GM12878 (cell line): ENCODE measurements around the gene CLEC4G. TPM values are rescaled to one million over a fixed set of nuclear protein-coding genes. Genes with fewer than 3 reads are reported as not detected.
A peak's percentile ranks its signal among the peaks of the same experiment; 100 is the strongest.

Experiments
- BRCA1 ChIP-seq: IDR thresholded peaks from 2 replicates; pipeline ENCODE4 v1.6.1; 2011; ENCODE audit warnings: low read depth, low read length, improper control_type of control experiment
- EGR1 ChIP-seq, 2 experiments: IDR thresholded peaks; 1 replicate in 1 of 2; 2 replicates in 1 of 2; pipeline ENCODE4 v1.6.1; 2011 to 2012; ENCODE audit warnings: low read depth in 2 of 2, low read length in 2 of 2, borderline replicate concordance in 1 of 2, mild to moderate bottlenecking in 1 of 2, moderate library complexity in 1 of 2
- EP300 ChIP-seq, 2 experiments: fragments of 150-350 bp in 1 of 2; IDR thresholded peaks; 2 replicates each; pipeline ENCODE4 v1.6.1; 2011 to 2012; ENCODE audit warnings: low read depth in 2 of 2, low read length in 2 of 2, borderline replicate concordance in 1 of 2, improper control_type of control experiment in 1 of 2, inconsistent platforms in 1 of 2; ENCODE audit not compliant: control insufficient read depth in 1 of 2
- EZH2 ChIP-seq: IDR thresholded peaks from 2 replicates; pipeline ENCODE4 v1.6.1; 2012; ENCODE audit warnings: low read depth, mild to moderate bottlenecking, control low read depth, inconsistent platforms, low read length, borderline replicate concordance; ENCODE audit not compliant: control insufficient read depth
- FOXM1 ChIP-seq: IDR thresholded peaks from 2 replicates; pipeline ENCODE4 v1.6.1; 2012; ENCODE audit warnings: low read depth, mild to moderate bottlenecking, inconsistent platforms, low read length, moderate library complexity
- HCFC1 ChIP-seq: fragments of 150-350 bp; IDR thresholded peaks from 2 replicates; pipeline ENCODE4 v1.6.1; 2014; ENCODE audit warnings: low read length
- HDGF ChIP-seq: fragments of 450-650 bp; IDR thresholded peaks from 2 replicates; pipeline ENCODE4 v1.6.1; 2016; ENCODE audit warnings: antibody characterized with exemption
- KDM1A ChIP-seq: fragments of 200-600 bp; sonication (generic); IDR thresholded peaks from 2 replicates; pipeline ENCODE4 v1.6.1; 2016; ENCODE audit warnings: borderline replicate concordance
- MYB ChIP-seq: fragments of 150-350 bp; IDR thresholded peaks from 2 replicates; pipeline ENCODE4 v1.6.1; 2014; ENCODE audit warnings: mild to moderate bottlenecking, low read depth, low read length, borderline replicate concordance
- NBN ChIP-seq: fragments of 450-650 bp; IDR thresholded peaks from 2 replicates; pipeline ENCODE4 v1.6.1; 2016
- PAX8 ChIP-seq: fragments of 450-650 bp; IDR thresholded peaks from 2 replicates; pipeline ENCODE4 v1.6.1; 2017; ENCODE audit warnings: mild to moderate bottlenecking, moderate library complexity
- POLR2AphosphoS5 ChIP-seq: IDR thresholded peaks from 2 replicates; pipeline ENCODE4 v1.6.1; 2011; ENCODE audit warnings: mild to moderate bottlenecking, low read length, inconsistent platforms
- POU2F2 ChIP-seq: IDR thresholded peaks from 3 replicates; pipeline ENCODE4 v1.6.1; 2011; ENCODE audit warnings: low read depth, mild to moderate bottlenecking, low read length, borderline replicate concordance
- RAD51 ChIP-seq: fragments of 450-650 bp; IDR thresholded peaks from 2 replicates; pipeline ENCODE4 v1.6.1; 2016; ENCODE audit warnings: moderate library complexity, mild to moderate bottlenecking, inconsistent platforms
- RELA ChIP-seq: fragments of 450-650 bp; IDR thresholded peaks from 2 replicates; pipeline ENCODE4 v1.8.0; 2014; ENCODE audit warnings: borderline replicate concordance; ENCODE audit not compliant: partially characterized antibody
- SMAD1 ChIP-seq: fragments of 450-650 bp; IDR thresholded peaks from 2 replicates; pipeline ENCODE4 v1.6.1; 2018; ENCODE audit warnings: mild to moderate bottlenecking, low read depth; ENCODE audit not compliant: partially characterized antibody
- SMC3 ChIP-seq: IDR thresholded peaks from 2 replicates; pipeline ENCODE4 v1.6.1; 2011; ENCODE audit warnings: low read length, improper control_type of control experiment, borderline replicate concordance
- TCF12 ChIP-seq: IDR thresholded peaks from 2 replicates; pipeline ENCODE4 v1.6.1; 2011; ENCODE audit warnings: low read depth, mild to moderate bottlenecking, low read length
- TCF3 ChIP-seq: IDR thresholded peaks from 2 replicates; pipeline ENCODE4 v1.6.1; 2012; ENCODE audit warnings: low read depth, mild to moderate bottlenecking, low read length, borderline replicate concordance; ENCODE audit not compliant: insufficient read depth
- ZNF384 ChIP-seq: IDR thresholded peaks from 2 replicates; pipeline ENCODE4 v1.6.1; 2012; ENCODE audit warnings: low read depth, mild to moderate bottlenecking, low read length, improper control_type of control experiment, borderline replicate concordance
- polyA plus RNA-seq, 11 experiments: library from polyadenylated mRNA; depleted of rRNA in 4 of 11; unstranded in 6 of 11; stranded (reverse) in 5 of 11; fragments of >200 nt; fragmentation: Nextera tagmentation in 4 of 11; fragmentation: Illumina TruSeq in 1 of 11; extraction: Ambion mirVana in 4 of 11; extraction: Trizol in 1 of 11; gene quantifications; 1 replicate in 1 of 11; 2 replicates in 10 of 11; pipeline versions ENCODE4 v1.2.1 to v1.2.3, GENCODE V29; 2011 to 2016; ENCODE audit warnings: inconsistent platforms in 2 of 11, missing spikeins in 2 of 11, low read depth in 1 of 11
- total RNA-seq, 4 experiments: library from RNA; depleted of rRNA in 3 of 4; stranded (reverse); fragments of >200 nt in 3 of 4; fragmentation: Illumina TruSeq in 1 of 4; extraction: Trizol in 1 of 4; gene quantifications; 2 replicates each; pipeline versions ENCODE4 v1.2.1 to v1.2.3, GENCODE V29; 2013 to 2021
- TF ChIP-seq, protein P1 (sequence below): IDR thresholded peaks from 2 replicates; pipeline ENCODE4 v1.6.1; 2012; ENCODE audit warnings: low read depth, low read length, improper control_type of control experiment
- TF ChIP-seq, protein P2 (sequence below): IDR thresholded peaks from 2 replicates; pipeline ENCODE4 v1.6.1; 2011; ENCODE audit warnings: mild to moderate bottlenecking, low read depth, low read length, moderate library complexity; ENCODE audit not compliant: insufficient replicate concordance
- TF ChIP-seq, protein P3 (sequence below): IDR thresholded peaks from 2 replicates; pipeline ENCODE4 v1.6.1; 2012; ENCODE audit warnings: low read depth, low read length, improper control_type of control experiment
- TF ChIP-seq, protein P4 (sequence below): IDR thresholded peaks from 2 replicates; pipeline ENCODE4 v1.6.1; 2012; ENCODE audit warnings: mild to moderate bottlenecking, low read depth, low read length

CLEC4G gene
- total and polyA plus RNA-seq, 10 of the 15 experiments (the other 5 are each of a cell fraction or from before 2014, with no cell fraction given), result 0.04 TPM; not detected in 9

DNA sequence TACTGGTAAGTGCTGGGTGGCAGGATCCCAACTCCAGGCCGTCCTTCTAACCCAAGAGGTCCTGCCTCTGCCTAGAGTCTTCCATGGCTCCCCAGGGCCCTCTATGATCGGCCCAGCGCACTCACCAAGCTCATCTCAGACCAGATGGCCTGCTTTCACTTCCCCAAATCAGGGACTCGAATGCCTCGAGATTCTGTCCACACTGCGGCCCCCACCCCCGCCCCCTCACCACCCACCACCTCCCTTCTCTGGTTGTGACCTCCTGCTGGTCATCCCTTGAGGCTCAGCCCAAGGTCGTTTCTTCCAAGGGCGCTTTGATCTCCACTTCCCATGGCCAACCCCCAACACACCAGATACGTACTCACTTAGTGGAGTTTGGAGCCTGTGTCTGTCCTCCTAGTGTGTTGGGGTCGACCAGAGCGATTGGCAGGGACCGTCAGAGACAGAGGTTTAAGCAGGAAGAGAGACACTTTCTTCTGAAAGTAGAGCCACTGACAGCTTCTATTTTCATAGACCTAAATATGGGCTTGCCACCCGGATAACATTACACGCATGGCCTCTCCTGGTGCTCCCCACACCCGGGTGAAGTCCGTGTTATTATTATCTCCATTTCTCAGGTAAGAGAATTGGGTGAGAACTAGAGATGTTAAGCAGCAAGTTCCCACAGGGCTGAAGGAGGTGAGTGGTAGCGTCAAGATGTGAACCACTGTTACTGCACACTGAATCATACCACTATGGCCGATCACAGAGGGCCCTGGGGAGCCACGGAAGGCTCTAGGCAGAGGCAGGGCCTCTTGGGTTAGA, 30.1 kb downstream of the CLEC4G start, which contains the start of gene FCER2 (continued):
- TF ChIP-seq, protein P1, sequence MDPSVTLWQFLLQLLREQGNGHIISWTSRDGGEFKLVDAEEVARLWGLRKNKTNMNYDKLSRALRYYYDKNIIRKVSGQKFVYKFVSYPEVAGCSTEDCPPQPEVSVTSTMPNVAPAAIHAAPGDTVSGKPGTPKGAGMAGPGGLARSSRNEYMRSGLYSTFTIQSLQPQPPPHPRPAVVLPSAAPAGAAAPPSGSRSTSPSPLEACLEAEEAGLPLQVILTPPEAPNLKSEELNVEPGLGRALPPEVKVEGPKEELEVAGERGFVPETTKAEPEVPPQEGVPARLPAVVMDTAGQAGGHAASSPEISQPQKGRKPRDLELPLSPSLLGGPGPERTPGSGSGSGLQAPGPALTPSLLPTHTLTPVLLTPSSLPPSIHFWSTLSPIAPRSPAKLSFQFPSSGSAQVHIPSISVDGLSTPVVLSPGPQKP, result peak; percentile 92
- TF ChIP-seq EP300 (IDR thresholded peaks at IDR 0.05; ENCODE audit: borderline replicate concordance in 1 of 2, control insufficient read depth in 1 of 2, low read depth in 2 of 2, low read length in 2 of 2), result peak; percentile 48 to 81; a peak in 2 of 4 replicates
- TF ChIP-seq EGR1 (IDR thresholded peaks at IDR 0.05; ENCODE audit: borderline replicate concordance in 1 of 2, low read depth in 2 of 2, low read length in 2 of 2), result peak in 1 of 2 experiments; percentile 94; a peak in 2 of 3 replicates
- TF ChIP-seq SMAD1, result peak; percentile 43
- no peak for TF ChIP-seq RAD51
- TF ChIP-seq SMC3, result peak; percentile 2; the same call in 1 of the 2 replicates
- no peak for TF ChIP-seq MYB
- peak; percentile 88 for TF ChIP-seq FOXM1
- peak; percentile 85; the same call in 1 of the 2 replicates for TF ChIP-seq KDM1A
- TF ChIP-seq, protein P2, sequence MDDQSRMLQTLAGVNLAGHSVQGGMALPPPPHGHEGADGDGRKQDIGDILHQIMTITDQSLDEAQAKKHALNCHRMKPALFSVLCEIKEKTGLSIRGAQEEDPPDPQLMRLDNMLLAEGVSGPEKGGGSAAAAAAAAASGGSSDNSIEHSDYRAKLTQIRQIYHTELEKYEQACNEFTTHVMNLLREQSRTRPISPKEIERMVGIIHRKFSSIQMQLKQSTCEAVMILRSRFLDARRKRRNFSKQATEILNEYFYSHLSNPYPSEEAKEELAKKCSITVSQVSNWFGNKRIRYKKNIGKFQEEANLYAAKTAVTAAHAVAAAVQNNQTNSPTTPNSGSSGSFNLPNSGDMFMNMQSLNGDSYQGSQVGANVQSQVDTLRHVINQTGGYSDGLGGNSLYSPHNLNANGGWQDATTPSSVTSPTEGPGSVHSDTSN, result peak; percentile 20
- TF ChIP-seq, protein P3, sequence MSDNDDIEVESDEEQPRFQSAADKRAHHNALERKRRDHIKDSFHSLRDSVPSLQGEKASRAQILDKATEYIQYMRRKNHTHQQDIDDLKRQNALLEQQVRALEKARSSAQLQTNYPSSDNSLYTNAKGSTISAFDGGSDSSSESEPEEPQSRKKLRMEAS, result no peak; the same call in 1 of the 2 replicates
- no peak; the same call in none of the 2 replicates for TF ChIP-seq NBN
- no peak for TF ChIP-seq ZNF384
- TF ChIP-seq POLR2AphosphoS5, result peak; percentile 86
- no peak for TF ChIP-seq PAX8
- TF ChIP-seq HDGF, result no peak
- TF ChIP-seq POU2F2, result no peak; the same call in 2 of the 3 replicates
- TF ChIP-seq, protein P4, sequence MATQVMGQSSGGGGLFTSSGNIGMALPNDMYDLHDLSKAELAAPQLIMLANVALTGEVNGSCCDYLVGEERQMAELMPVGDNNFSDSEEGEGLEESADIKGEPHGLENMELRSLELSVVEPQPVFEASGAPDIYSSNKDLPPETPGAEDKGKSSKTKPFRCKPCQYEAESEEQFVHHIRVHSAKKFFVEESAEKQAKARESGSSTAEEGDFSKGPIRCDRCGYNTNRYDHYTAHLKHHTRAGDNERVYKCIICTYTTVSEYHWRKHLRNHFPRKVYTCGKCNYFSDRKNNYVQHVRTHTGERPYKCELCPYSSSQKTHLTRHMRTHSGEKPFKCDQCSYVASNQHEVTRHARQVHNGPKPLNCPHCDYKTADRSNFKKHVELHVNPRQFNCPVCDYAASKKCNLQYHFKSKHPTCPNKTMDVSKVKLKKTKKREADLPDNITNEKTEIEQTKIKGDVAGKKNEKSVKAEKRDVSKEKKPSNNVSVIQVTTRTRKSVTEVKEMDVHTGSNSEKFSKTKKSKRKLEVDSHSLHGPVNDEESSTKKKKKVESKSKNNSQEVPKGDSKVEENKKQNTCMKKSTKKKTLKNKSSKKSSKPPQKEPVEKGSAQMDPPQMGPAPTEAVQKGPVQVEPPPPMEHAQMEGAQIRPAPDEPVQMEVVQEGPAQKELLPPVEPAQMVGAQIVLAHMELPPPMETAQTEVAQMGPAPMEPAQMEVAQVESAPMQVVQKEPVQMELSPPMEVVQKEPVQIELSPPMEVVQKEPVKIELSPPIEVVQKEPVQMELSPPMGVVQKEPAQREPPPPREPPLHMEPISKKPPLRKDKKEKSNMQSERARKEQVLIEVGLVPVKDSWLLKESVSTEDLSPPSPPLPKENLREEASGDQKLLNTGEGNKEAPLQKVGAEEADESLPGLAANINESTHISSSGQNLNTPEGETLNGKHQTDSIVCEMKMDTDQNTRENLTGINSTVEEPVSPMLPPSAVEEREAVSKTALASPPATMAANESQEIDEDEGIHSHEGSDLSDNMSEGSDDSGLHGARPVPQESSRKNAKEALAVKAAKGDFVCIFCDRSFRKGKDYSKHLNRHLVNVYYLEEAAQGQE, result no peak
- TF ChIP-seq TCF12, result peak; percentile 99
- TF ChIP-seq EZH2, result no peak
- no peak for TF ChIP-seq HCFC1
- TF ChIP-seq BRCA1, result no peak
- peak; percentile 97 for TF ChIP-seq TCF3
- peak; percentile 20 for TF ChIP-seq RELA
